GM12892 (cell line): ENCODE measurements around the gene TRAPPC1.

ENCODE experiments used
- POLR2A ChIP-seq: IDR thresholded peaks from 2 replicates; pipeline ENCODE4 v1.6.1; 2011; ENCODE audit warnings: low read depth, low read length, control low read depth
- POLR2AphosphoS5 ChIP-seq: IDR thresholded peaks from 2 replicates; pipeline ENCODE4 v1.6.1; 2011; ENCODE audit warnings: low read depth, low read length, control low read depth

GRCh38 chr17:7967751-7968150, 36.0 kb upstream of the TRAPPC1 start:
- TF ChIP-seq POLR2A: no peak
- no peak for TF ChIP-seq POLR2AphosphoS5
